ENCODE measurements around the gene CNBP. TPM values are rescaled to one million over a fixed set of nuclear protein-coding genes. Genes with fewer than 3 reads are reported as not detected.

The CNBP gene
- total RNA-seq, 1 experiment from 2014 or later, result 353 TPM

- Histone ChIP-seq H3K9me2 (ENCODE audit: insufficient read depth) (no peaks in the 10 kb centered on the region), H3K27ac (ENCODE audit: low read depth, low read length) (peak within 1 kb of the TSS; percentile 70), H4K20me1 (ENCODE audit: insufficient read depth) (no peaks in the 10 kb centered on the region), H3K4me1 (ENCODE audit: control insufficient read depth in 1 of 2, insufficient read depth in 2 of 2, low read length in 2 of 2) (peaks cover 16 to 36% of the 10 kb centered on the region in 2 experiments), H3K9me3 (ENCODE audit: control insufficient read depth in 1 of 2, insufficient read depth in 1 of 2, low read depth in 1 of 2, low read length in 2 of 2) (no peaks in the 10 kb centered on the region), H3K79me2 (ENCODE audit: insufficient read depth, low read length) (peaks cover 5% of the 10 kb centered on the region; the same call in 1 of the 2 replicates), H3K27me3 (ENCODE audit: insufficient read depth, low read length) (no peaks in the 10 kb centered on the region), H3K4me3 (replicated peaks in 1 of 2; ENCODE audit: low read depth in 1 of 2, low read length in 2 of 2) (peak within 1 kb of the TSS; percentile 69 to 76), H3K4me2 (ENCODE audit: low read length) (peak within 1 kb of the TSS; percentile 91), H3K9ac (ENCODE audit: low read length) (peak within 1 kb of the TSS; percentile 78), H3K36me3 (ENCODE audit: control insufficient read depth in 1 of 2, insufficient read depth in 2 of 2, low read length in 2 of 2) (no peaks in the 10 kb centered on the region; a peak in 1 of 4 replicates), H2AFZ (ENCODE audit: low read depth, low read length, poor library complexity, severe bottlenecking) (no peak within 1 kb of the TSS)
- intact Hi-C loops (cut with micrococcal nuclease), result no loop called here
- peak; percentile 81 for ATAC-seq
- TF ChIP-seq SP1 (IDR thresholded peaks at IDR 0.05; ENCODE audit: low read depth) (peak; percentile 44; the same call in 1 of the 2 replicates), ELF1 (IDR thresholded peaks at IDR 0.05; ENCODE audit: borderline replicate concordance, low read depth) (no peak), EGR1 (IDR thresholded peaks at IDR 0.05; ENCODE audit: low read depth) (peak; percentile 70)
- no TSS peak for BruUV-seq (replicated peaks)
- ChIA-PET CTCF (interaction anchor here (0.9 to 3.7 kb wide), 6 partner anchors 40 to 152 kb away, joined by 3 to 16 read pairs (median 6); no protein-coding TSS in a partner anchor), RAD21 (ENCODE audit: low non-redundant PET in 1 of 2, low total read pairs in 2 of 2, uncharacterized antibody in 2 of 2, unreplicated experiment in 2 of 2) (interaction anchor here in 1 of 2 experiments (0.6 kb wide), 1 partner anchor 123 kb away, joined by 3 read pairs; no protein-coding TSS in a partner anchor), POLR2A (interaction anchor here (0.9 to 1.4 kb wide), 6 partner anchors 39 to 194 kb away, joined by 3 to 5 read pairs (median 4); a partner anchor contains a TSS)
- DNase-seq (ENCODE audit: low read depth, low spot score), result peak; percentile 74
These were observed 61.8 kb downstream of the CNBP start, which contains the start of gene RAB43 for GRCh38 chr3:129121792-129122411. Gene RAB43, minus strand, starts transcription at chr3:129121804. Its CDS starts 315 bp downstream, at chr3:129121489.

- RAD21 ChIA-PET (ENCODE audit: low non-redundant PET in 1 of 2, low total read pairs in 2 of 2, uncharacterized antibody in 2 of 2, unreplicated experiment in 2 of 2), result interaction anchor here in 1 of 2 experiments (0.6 kb wide), 1 partner anchor 124 kb away, joined by 3 read pairs; no protein-coding TSS in a partner anchor
- TSS peak; percentile 69 for BruUV-seq (replicated peaks)
- intact Hi-C loops (cut with micrococcal nuclease), result no loop called here
- Histone ChIP-seq H3K9me2 (ENCODE audit: insufficient read depth) (no peaks in the 10 kb centered on the region), H3K9me3 (ENCODE audit: control insufficient read depth in 1 of 2, insufficient read depth in 1 of 2, low read depth in 1 of 2, low read length in 2 of 2) (no peaks in the 10 kb centered on the region), H3K79me2 (ENCODE audit: insufficient read depth, low read length) (peaks cover 5% of the 10 kb centered on the region; the same call in 1 of the 2 replicates), H3K4me1 (ENCODE audit: control insufficient read depth in 1 of 2, insufficient read depth in 2 of 2, low read length in 2 of 2) (peaks cover 16 to 36% of the 10 kb centered on the region in 2 experiments), H3K36me3 (ENCODE audit: control insufficient read depth in 1 of 2, insufficient read depth in 2 of 2, low read length in 2 of 2) (no peaks in the 10 kb centered on the region; a peak in 1 of 4 replicates), H3K4me3 (replicated peaks in 1 of 2; ENCODE audit: low read depth in 1 of 2, low read length in 2 of 2) (peak overlapping the region; percentile 69 to 76), H3K27me3 (ENCODE audit: insufficient read depth, low read length) (no peaks in the 10 kb centered on the region), H3K9ac (ENCODE audit: low read length) (peak overlapping the region; percentile 78), H3K27ac (ENCODE audit: low read depth, low read length) (peak overlapping the region; percentile 70), H4K20me1 (ENCODE audit: insufficient read depth) (no peaks in the 10 kb centered on the region), H3K4me2 (ENCODE audit: low read length) (peak overlapping the region; percentile 91), H2AFZ (ENCODE audit: low read depth, low read length, poor library complexity, severe bottlenecking) (no peak overlapping the region)
- CTCF ChIA-PET, result interaction anchor here (0.9 to 3.7 kb wide), 6 partner anchors 40 to 151 kb away, joined by 3 to 16 read pairs (median 6); no protein-coding TSS in a partner anchor
- POLR2A ChIA-PET, result interaction anchor here (0.9 to 1.4 kb wide), 6 partner anchors 39 to 195 kb away, joined by 3 to 5 read pairs (median 4); a partner anchor contains a TSS
- TF ChIP-seq MAX (IDR thresholded peaks at IDR 0.05), result no peak
- TF ChIP-seq ZFX (IDR thresholded peaks at IDR 0.05), result peak; percentile 72; the same call in 1 of the 2 replicates
- peak; percentile 66 for TF ChIP-seq POLR2AphosphoS5 (IDR thresholded peaks at IDR 0.05; ENCODE audit: low read depth, low read length)
- ATAC-seq (peak; percentile 5), DNase-seq (ENCODE audit: low read depth, low spot score) (no peak)
These were observed 62.5 kb downstream of the CNBP start for GRCh38 chr3:129121016-129121791.
